Stomach (tissue), 4 donors: ENCODE measurements around the gene TM4SF5.

ENCODE experiments used
- POLR2A ChIP-seq, 4 donors: fragments of 450-650 bp; IDR thresholded peaks; one replicate each; pipeline ENCODE4 v1.6.1; 2016; ENCODE audit warnings: antibody characterized with exemption in 4 of 4, control low read depth in 2 of 4, mild to moderate bottlenecking in 1 of 4, moderate library complexity in 1 of 4
- POLR2AphosphoS5 ChIP-seq, 3 donors: sonication (generic); formaldehyde crosslinking; IDR thresholded peaks; one replicate each; pipeline ENCODE4 v1.6.1; 2016; ENCODE audit warnings: antibody characterized with exemption in 3 of 3
- TF ChIP-seq, protein P1 (sequence below), 7 experiments: fragments of 450-650 bp in 4 of 7; fragments of 200-600 bp in 3 of 7; sonication (generic) in 3 of 7; IDR thresholded peaks; one replicate each; pipeline ENCODE4 v1.5.1; 2016 to 2019; ENCODE audit warnings: antibody characterized with exemption in 7 of 7, control low read depth in 2 of 7, mild to moderate bottlenecking in 1 of 7

DNA sequence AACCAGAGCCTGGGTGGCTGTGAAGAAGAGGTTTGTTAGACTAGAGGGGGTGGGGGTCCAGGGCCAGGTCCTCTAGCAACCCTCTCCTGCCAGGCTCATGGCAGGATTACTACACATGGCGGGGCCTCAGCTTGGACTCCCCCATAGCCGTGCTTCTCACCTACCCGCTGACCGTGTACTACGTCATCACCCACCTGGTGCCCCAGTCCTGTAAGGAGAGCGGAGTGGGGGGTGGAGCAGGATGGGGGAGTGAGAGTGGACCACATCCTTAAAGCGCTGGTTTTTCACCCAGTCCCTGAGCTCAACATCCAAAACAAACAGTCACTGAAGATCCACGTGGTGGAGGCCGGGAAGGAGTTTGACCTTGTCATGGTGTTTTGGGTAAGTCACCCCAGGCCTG lies 27.8 kb upstream of the TM4SF5 start:
- TF ChIP-seq, protein P1, sequence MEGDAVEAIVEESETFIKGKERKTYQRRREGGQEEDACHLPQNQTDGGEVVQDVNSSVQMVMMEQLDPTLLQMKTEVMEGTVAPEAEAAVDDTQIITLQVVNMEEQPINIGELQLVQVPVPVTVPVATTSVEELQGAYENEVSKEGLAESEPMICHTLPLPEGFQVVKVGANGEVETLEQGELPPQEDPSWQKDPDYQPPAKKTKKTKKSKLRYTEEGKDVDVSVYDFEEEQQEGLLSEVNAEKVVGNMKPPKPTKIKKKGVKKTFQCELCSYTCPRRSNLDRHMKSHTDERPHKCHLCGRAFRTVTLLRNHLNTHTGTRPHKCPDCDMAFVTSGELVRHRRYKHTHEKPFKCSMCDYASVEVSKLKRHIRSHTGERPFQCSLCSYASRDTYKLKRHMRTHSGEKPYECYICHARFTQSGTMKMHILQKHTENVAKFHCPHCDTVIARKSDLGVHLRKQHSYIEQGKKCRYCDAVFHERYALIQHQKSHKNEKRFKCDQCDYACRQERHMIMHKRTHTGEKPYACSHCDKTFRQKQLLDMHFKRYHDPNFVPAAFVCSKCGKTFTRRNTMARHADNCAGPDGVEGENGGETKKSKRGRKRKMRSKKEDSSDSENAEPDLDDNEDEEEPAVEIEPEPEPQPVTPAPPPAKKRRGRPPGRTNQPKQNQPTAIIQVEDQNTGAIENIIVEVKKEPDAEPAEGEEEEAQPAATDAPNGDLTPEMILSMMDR (IDR thresholded peaks at IDR 0.05) = no peak
- TF ChIP-seq POLR2A (IDR thresholded peaks at IDR 0.05) = no peak
- no peak for TF ChIP-seq POLR2AphosphoS5 (IDR thresholded peaks at IDR 0.05)
